Smooth muscle cell (in vitro differentiated cells): ENCODE data around the gene C20orf144. TPM values are rescaled to one million over a fixed set of nuclear protein-coding genes. Genes with fewer than 3 reads are reported as not detected.

Experiments used
- DNase-seq: peaks from one replicate; lab custom pipeline; 2025; ENCODE audit not compliant: unreplicated experiment; lab: John Stamatoyannopoulos, UW
- H2AFZ ChIP-seq: fragments of 200-600 bp; sonication (generic); 2 replicates; pipeline ENCODE4 v1.6.0; 2016; ENCODE audit warnings: antibody characterized with exemption, low read depth, mild to moderate bottlenecking
- H3F3A ChIP-seq: fragments of 200-600 bp; sonication (generic); 2 replicates; pipeline ENCODE4 v1.6.0; 2017; ENCODE audit warnings: antibody characterized with exemption, low read depth
- H3K27ac ChIP-seq: fragments of 200-600 bp; sonication (generic); 2 replicates; pipeline ENCODE4 v1.5.1; 2016; ENCODE audit warnings: low read depth, mild to moderate bottlenecking
- H3K27me3 ChIP-seq: fragments of 200-600 bp; sonication (generic); 2 replicates; pipeline ENCODE4 v1.6.1; 2016; ENCODE audit warnings: low read depth, mild to moderate bottlenecking
- H3K36me3 ChIP-seq: fragments of 200-600 bp; sonication (generic); 2 replicates; pipeline ENCODE4 v1.5.1; 2016; ENCODE audit warnings: low read depth
- H3K4me1 ChIP-seq: fragments of 200-600 bp; sonication (generic); 2 replicates; pipeline ENCODE4 v1.5.1; 2016; ENCODE audit warnings: low read depth
- H3K4me2 ChIP-seq: fragments of 200-600 bp; sonication (generic); 2 replicates; pipeline ENCODE4 v1.6.0; 2016; ENCODE audit warnings: mild to moderate bottlenecking
- H3K4me3 ChIP-seq: fragments of 200-600 bp; sonication (generic); 2 replicates; pipeline ENCODE4 v1.5.1; 2016; ENCODE audit warnings: mild to moderate bottlenecking
- H3K79me2 ChIP-seq: fragments of 200-600 bp; sonication (generic); 2 replicates; pipeline ENCODE4 v1.6.0; 2016; ENCODE audit warnings: low read depth, mild to moderate bottlenecking
- H3K9ac ChIP-seq: fragments of 200-600 bp; sonication (generic); 2 replicates; pipeline ENCODE4 v1.6.0; 2016; ENCODE audit warnings: low read depth
- H3K9me3 ChIP-seq: fragments of 200-600 bp; sonication (generic); replicated peaks from 2 replicates; pipeline ENCODE4 v1.5.1; 2016; ENCODE audit warnings: low read depth
- H4K20me1 ChIP-seq: fragments of 200-600 bp; sonication (generic); 2 replicates; pipeline ENCODE4 v1.6.0; 2016; ENCODE audit warnings: low read depth
- WGBS: methylation state at CpG from one replicate; pipeline ENCODE4 v1.1.7; 2016; ENCODE audit warnings: low lambda C conversion rate; 5-methylcytosine and 5-hydroxymethylcytosine counted together
- polyA plus RNA-seq: library from polyadenylated mRNA; unstranded; fragments of >200 nt; fragmentation: Nextera tagmentation; extraction: Ambion mirVana; gene quantifications from 2 replicates; pipeline ENCODE4 v1.2.1, GENCODE V29; 2016
- total RNA-seq: library from RNA; depleted of rRNA; stranded (reverse); fragments of >200 nt; gene quantifications from 2 replicates; pipeline ENCODE4 v1.2.3, GENCODE V29; 2014
- TF ChIP-seq, protein P1 (sequence below): fragments of 200-600 bp; sonication (generic); IDR thresholded peaks from 2 replicates; pipeline ENCODE4 v1.5.1; 2017; ENCODE audit warnings: borderline replicate concordance, mild to moderate bottlenecking, antibody characterized with exemption; ENCODE audit not compliant: insufficient read depth, poor library complexity, severe bottlenecking

Gene C20orf144
- total and polyA plus RNA-seq, 2 experiments from 2014 or later, result 0.73 to 1.1 TPM

DNA sequence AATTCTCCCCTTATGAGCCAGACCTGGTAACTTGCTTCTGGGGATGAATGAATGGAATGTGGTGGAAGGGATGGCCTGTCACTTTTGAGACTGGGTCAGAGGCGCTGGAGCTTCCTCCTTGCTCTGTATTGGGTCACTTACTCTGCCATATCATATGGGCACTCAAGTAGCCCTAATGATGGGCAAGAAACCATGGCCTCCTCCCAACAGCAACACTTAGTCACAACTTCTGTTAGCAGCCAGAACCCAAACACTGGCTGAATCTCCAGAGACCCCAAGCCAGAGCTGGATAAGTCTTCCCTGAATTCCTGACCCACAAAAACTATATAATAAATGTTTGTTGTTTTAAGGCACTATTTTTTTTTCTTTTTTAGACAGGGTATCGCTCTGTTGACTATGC is 18.6 kb downstream of the C20orf144 start:
- no peaks in the 10 kb centered on the region for H4K20me1 ChIP-seq
- peaks cover 7% of the 10 kb centered on the region for H3F3A ChIP-seq
- no peak overlapping the region for H3K27ac ChIP-seq
- no peak overlapping the region for H3K4me2 ChIP-seq
- TF ChIP-seq, protein P1, sequence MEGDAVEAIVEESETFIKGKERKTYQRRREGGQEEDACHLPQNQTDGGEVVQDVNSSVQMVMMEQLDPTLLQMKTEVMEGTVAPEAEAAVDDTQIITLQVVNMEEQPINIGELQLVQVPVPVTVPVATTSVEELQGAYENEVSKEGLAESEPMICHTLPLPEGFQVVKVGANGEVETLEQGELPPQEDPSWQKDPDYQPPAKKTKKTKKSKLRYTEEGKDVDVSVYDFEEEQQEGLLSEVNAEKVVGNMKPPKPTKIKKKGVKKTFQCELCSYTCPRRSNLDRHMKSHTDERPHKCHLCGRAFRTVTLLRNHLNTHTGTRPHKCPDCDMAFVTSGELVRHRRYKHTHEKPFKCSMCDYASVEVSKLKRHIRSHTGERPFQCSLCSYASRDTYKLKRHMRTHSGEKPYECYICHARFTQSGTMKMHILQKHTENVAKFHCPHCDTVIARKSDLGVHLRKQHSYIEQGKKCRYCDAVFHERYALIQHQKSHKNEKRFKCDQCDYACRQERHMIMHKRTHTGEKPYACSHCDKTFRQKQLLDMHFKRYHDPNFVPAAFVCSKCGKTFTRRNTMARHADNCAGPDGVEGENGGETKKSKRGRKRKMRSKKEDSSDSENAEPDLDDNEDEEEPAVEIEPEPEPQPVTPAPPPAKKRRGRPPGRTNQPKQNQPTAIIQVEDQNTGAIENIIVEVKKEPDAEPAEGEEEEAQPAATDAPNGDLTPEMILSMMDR, result no peak
- no peaks in the 10 kb centered on the region for H3K27me3 ChIP-seq
- no peak for DNase-seq
- no peak overlapping the region for H3K9ac ChIP-seq
- no peaks in the 10 kb centered on the region for H3K9me3 ChIP-seq
- no peaks in the 10 kb centered on the region for H3K36me3 ChIP-seq
- H3K4me3 ChIP-seq, result no peak overlapping the region
- H3K79me2 ChIP-seq, result peaks cover 8% of the 10 kb centered on the region
- no peaks in the 10 kb centered on the region for H3K4me1 ChIP-seq
- no peak overlapping the region for H2AFZ ChIP-seq
- WGBS, result 92% methylated on average over 2 of the region's 2 CpGs

DNA sequence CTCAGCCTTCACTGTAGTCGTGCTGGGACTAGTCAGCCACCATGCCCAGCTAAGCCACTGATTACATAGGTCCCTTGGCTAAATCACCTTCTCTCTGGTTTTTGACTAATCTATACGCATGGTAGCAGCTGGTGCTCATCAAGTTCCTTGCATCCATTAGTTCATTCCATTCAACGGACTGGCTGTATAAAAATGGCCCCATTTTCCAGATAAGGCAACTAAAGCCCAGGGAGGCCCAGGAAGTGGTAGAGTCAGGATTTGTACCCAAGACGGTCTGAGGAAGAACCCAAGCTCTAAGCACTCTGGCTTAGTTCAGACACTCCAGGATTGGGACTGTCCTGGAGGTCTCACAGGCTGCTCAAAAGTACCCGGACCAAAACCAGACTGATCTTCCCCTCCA is 19.2 kb downstream of the C20orf144 start:
- Histone ChIP-seq H2AFZ (no peak overlapping the region), H3K9me3 (no peaks in the 10 kb centered on the region), H3K9ac (no peak overlapping the region), H3K27ac (no peak overlapping the region), H3K4me3 (no peak overlapping the region), H4K20me1 (no peaks in the 10 kb centered on the region), H3K79me2 (peaks cover 8% of the 10 kb centered on the region), H3K4me2 (no peak overlapping the region), H3K4me1 (no peaks in the 10 kb centered on the region), H3K27me3 (no peaks in the 10 kb centered on the region), H3K36me3 (no peaks in the 10 kb centered on the region), H3F3A (peaks cover under 1% of the 10 kb centered on the region)
- WGBS, result 91% methylated on average over 5 of the region's 5 CpGs
- no peak for DNase-seq
- TF ChIP-seq, protein P1, result no peak

DNA sequence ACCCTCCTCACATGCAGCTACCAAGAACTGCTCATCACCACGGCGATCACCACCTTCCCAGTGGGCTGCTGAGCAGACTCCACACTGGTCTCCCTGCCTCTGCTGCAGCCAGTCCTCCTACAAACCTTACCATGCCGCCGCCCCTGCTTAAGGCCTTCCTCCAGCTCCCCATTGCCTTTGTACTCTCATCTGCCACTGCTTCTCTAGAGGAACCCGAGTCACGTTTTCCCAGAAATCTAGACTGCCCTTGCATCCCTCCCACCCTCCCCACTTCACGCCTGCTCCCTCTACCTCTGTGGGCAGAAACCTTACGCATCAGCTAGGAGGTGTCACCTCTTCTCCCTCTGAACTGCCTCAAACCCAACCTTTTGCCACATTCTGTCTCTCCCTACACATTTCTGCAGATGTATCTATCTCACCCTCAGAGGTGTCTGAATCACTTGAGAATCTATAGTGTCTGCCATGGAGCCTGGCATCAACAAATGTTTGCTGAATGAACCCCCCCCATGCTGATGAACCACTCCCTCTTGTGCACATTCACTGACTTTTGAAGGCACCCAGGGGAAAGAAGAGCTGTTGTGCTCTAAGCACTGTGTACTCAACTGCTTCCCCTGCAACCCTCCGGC is 19.7 kb downstream of the C20orf144 start:
- peaks cover 8% of the 10 kb centered on the region for H3K79me2 ChIP-seq
- H3K4me3 ChIP-seq, result no peak overlapping the region
- H3K9me3 ChIP-seq, result no peaks in the 10 kb centered on the region
- no peaks in the 10 kb centered on the region for H3K36me3 ChIP-seq
- no peak overlapping the region for H3K27ac ChIP-seq
- H3K4me1 ChIP-seq, result peaks cover 3% of the 10 kb centered on the region
- H3F3A ChIP-seq, result peaks cover 3% of the 10 kb centered on the region
- DNase-seq, result no peak
- H3K4me2 ChIP-seq, result no peak overlapping the region
- 92% methylated on average over 9 of the region's 9 CpGs for WGBS
- H3K27me3 ChIP-seq, result no peaks in the 10 kb centered on the region
- H2AFZ ChIP-seq, result no peak overlapping the region
- H3K9ac ChIP-seq, result no peak overlapping the region
- TF ChIP-seq, protein P1, result no peak
- no peaks in the 10 kb centered on the region for H4K20me1 ChIP-seq
